ENCODE results near the gene GNB1L.

The GNB1L gene

DNA sequence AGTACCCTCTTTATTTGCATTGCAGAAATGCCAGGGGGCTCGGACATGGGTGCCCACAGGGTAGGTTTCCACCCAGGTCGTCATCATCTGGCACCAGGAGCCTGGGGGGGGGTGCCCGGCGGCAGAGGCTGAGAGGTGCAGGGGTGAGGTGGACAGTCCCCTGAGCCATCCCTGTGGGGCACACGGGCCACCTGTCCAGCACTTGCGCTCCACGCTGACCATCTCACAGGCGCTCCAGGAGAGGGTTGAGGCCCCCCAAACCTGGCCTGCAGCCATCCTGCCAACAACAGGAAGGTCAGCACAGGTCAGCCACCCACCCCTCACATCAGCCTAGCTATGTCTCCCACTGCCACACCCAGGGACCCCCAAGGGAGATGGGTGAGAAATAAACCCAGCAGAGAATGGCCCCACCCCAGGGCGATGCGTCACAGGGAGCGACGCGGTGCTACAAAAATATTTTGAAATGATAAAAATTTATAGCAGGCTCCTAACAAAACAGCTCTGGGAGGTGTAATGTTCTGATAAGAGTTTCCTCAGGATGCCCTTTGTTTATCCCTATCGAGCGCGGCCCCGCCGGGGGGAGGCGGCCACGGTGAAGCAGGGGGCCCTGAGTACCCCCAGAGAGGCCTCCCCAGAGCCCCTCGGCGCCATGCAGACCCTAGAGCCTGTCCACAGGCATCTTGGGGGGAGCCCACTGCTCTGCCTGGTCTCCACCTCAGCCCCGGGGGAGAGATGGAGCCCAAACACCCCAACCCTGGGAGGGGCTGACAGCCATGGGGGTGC lies 21.0 kb upstream of the GNB1L start:
- no peak overlapping the region for H3K9ac ChIP-seq (ENCODE audit: low read depth in 1 of 2, low read length in 2 of 2)
- no peak overlapping the region for H3K27ac ChIP-seq (ENCODE audit: low read depth, low read length)
- H3K9me3 ChIP-seq (ENCODE audit: control insufficient read depth in 1 of 2, low read length in 2 of 2), result no peaks in the 10 kb centered on the region
- H3K4me1 ChIP-seq (ENCODE audit: control insufficient read depth in 1 of 2, insufficient read depth in 2 of 2, low read length in 2 of 2), result peaks cover 9 to 21% of the 10 kb centered on the region in 2 donors
- H3K36me3 ChIP-seq (ENCODE audit: control insufficient read depth in 1 of 2, insufficient read depth in 2 of 2, low read length in 2 of 2), result peaks cover 0 to 3% of the 10 kb centered on the region in 2 donors
- H3K4me3 ChIP-seq (ENCODE audit: low read depth in 1 of 2, low read length in 2 of 2), result no peak overlapping the region
- H3K27me3 ChIP-seq (ENCODE audit: control insufficient read depth in 1 of 2, insufficient read depth in 2 of 2, low read length in 2 of 2), result no peaks in the 10 kb centered on the region

DNA sequence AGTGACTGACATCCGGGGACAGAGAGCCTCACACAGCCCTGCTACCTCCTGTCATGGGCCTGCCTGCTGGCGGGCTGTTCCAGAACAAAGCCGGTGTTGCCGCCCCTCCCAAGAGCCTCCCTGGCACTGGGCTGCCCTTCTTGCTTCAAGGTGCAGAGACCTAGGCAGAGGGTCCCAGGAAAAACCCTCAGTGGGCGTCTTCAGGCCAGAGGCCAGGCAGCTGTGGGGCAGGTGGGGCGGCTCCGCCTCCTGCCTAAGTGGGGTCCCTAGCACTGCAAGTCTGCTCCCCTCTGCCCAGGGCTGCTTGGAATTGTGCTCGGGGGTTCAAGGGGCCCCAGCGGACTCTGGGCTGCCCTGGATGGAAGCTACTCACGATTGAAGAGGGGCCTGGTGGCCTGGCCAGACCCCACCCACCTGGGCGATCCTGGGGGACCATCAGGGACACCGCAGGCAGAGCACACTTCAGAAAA lies 20.4 kb upstream of the GNB1L start:
- Histone ChIP-seq H3K27me3 (ENCODE audit: control insufficient read depth in 1 of 2, insufficient read depth in 2 of 2, low read length in 2 of 2) (no peaks in the 10 kb centered on the region), H3K27ac (ENCODE audit: low read depth, low read length) (no peak overlapping the region), H3K36me3 (ENCODE audit: control insufficient read depth in 1 of 2, insufficient read depth in 2 of 2, low read length in 2 of 2) (peaks cover 0 to 3% of the 10 kb centered on the region in 2 donors), H3K4me1 (ENCODE audit: control insufficient read depth in 1 of 2, insufficient read depth in 2 of 2, low read length in 2 of 2) (peaks cover 9 to 21% of the 10 kb centered on the region in 2 donors), H3K9ac (ENCODE audit: low read depth in 1 of 2, low read length in 2 of 2) (no peak overlapping the region), H3K9me3 (ENCODE audit: control insufficient read depth in 1 of 2, low read length in 2 of 2) (no peaks in the 10 kb centered on the region), H3K4me3 (ENCODE audit: low read depth in 1 of 2, low read length in 2 of 2) (no peak overlapping the region)

DNA sequence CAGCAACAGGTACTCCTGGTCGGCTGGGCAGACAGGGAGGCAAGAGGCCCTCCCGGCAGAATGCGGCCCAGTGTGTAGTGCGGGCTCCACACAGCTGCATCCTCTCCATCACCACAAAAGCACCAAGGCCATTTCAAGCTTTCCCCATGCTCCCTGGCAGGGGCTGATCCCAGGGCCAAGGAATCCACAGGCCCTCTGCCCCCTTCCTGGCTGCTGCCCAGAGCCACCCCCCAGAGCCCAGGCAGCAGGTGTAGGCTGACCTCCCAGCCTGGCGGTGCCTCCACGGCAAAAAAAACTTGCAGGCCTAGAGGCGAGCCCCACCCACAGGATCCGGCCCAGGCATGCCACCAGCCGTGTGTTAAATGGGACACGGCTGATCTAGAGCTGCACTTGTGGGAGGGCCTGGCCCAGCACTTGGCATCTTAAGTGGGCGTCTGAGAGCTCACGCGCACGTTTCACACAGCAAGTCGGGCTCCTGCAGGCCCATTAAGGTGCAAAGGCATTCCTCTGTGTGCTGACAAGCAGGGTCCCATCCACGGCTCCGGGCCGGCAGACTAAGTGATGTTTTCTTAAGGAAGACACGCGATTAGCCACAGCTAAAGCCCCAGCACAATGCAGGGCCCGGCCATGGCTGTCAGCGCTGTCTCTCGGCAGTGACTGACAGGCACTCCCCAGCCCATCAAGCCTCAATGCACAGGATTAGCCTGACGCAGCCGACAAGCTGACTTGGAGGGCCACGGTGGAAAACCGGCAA lies 19.8 kb upstream of the GNB1L start:
- H3K36me3 ChIP-seq (ENCODE audit: control insufficient read depth in 1 of 2, insufficient read depth in 2 of 2, low read length in 2 of 2), result peaks cover 0 to 3% of the 10 kb centered on the region in 2 donors
- H3K9ac ChIP-seq (ENCODE audit: low read depth in 1 of 2, low read length in 2 of 2), result no peak overlapping the region
- no peak overlapping the region for H3K27ac ChIP-seq (ENCODE audit: low read depth, low read length)
- no peaks in the 10 kb centered on the region for H3K9me3 ChIP-seq (ENCODE audit: control insufficient read depth in 1 of 2, low read length in 2 of 2)
- peaks cover 12 to 23% of the 10 kb centered on the region in 2 donors for H3K4me1 ChIP-seq (ENCODE audit: control insufficient read depth in 1 of 2, insufficient read depth in 2 of 2, low read length in 2 of 2)
- H3K27me3 ChIP-seq (ENCODE audit: control insufficient read depth in 1 of 2, insufficient read depth in 2 of 2, low read length in 2 of 2), result no peaks in the 10 kb centered on the region
- H3K4me3 ChIP-seq (ENCODE audit: low read depth in 1 of 2, low read length in 2 of 2), result no peak overlapping the region

DNA sequence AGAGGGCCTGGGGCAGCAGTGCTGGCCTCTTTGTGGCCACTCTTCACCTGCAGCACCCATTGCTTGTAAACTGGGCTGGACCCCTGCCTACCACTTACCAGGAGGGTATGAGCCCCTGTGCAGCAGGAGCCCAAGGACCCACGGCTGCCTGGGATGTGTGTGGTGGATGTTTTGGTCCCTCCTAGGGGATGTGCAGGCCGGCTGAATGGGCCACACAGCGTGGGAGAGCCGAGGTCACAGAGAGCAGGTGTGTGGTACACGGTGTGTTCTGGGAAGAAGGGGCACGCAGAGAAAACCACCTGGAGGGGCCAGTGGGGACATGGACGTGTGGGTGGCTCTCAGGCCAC lies 19.3 kb upstream of the GNB1L start:
- H3K9ac ChIP-seq (ENCODE audit: low read depth in 1 of 2, low read length in 2 of 2), result no peak overlapping the region
- peaks cover 15 to 27% of the 10 kb centered on the region in 2 donors for H3K4me1 ChIP-seq (ENCODE audit: control insufficient read depth in 1 of 2, insufficient read depth in 2 of 2, low read length in 2 of 2)
- H3K27ac ChIP-seq (ENCODE audit: low read depth, low read length), result no peak overlapping the region
- H3K27me3 ChIP-seq (ENCODE audit: control insufficient read depth in 1 of 2, insufficient read depth in 2 of 2, low read length in 2 of 2), result no peaks in the 10 kb centered on the region
- no peaks in the 10 kb centered on the region for H3K9me3 ChIP-seq (ENCODE audit: control insufficient read depth in 1 of 2, low read length in 2 of 2)
- peaks cover 0 to 3% of the 10 kb centered on the region in 2 donors for H3K36me3 ChIP-seq (ENCODE audit: control insufficient read depth in 1 of 2, insufficient read depth in 2 of 2, low read length in 2 of 2)
- H3K4me3 ChIP-seq (ENCODE audit: low read depth in 1 of 2, low read length in 2 of 2), result peak overlapping the region in 1 of 2 donors; percentile 15

DNA sequence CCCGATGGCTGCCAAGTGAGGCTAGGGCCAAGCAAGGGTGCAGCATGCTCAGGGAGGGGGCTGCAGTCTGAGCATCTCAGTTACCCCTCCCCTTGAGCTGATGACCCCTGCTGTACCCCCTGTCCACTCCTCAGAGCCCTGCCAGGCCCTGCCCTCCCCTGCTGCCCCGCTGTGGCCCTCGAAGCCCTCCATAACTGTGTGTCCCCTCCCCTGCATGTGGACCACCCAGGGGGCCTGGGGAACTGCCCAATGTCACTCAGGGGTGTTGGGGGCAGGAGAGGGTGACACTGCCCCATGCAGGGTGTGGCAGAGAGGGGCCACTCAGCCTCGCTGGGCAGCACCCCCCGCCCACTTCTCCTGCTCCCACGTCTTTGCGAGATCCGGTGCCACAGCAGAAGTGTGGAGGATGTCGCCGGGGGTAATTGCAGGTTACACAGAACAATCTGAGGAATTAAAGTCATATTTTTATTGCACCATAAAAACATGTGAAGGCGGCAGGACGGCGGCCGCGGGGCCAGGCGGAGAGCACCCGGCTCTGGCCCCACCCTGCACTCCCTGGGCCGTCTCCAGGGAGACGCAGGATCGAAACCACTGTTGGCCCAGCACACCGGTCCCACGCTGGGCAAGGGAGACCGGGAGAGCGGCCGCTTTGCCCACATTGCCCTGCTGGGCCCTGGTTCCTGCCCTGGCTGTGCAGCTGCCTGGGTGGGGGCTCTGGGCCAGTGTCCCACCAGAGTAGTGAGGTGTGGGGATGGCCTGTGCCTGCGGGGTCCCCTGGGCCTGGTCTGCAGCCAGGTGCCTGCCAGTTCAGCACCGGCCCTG lies 18.7 kb upstream of the GNB1L start:
- Histone ChIP-seq H3K4me1 (ENCODE audit: control insufficient read depth in 1 of 2, insufficient read depth in 2 of 2, low read length in 2 of 2) (peaks cover 19 to 27% of the 10 kb centered on the region in 2 donors), H3K9ac (ENCODE audit: low read depth in 1 of 2, low read length in 2 of 2) (peak overlapping the region in 1 of 2 donors; percentile 3), H3K9me3 (ENCODE audit: control insufficient read depth in 1 of 2, low read length in 2 of 2) (no peaks in the 10 kb centered on the region), H3K4me3 (ENCODE audit: low read depth in 1 of 2, low read length in 2 of 2) (peak overlapping the region in 1 of 2 donors; percentile 15), H3K36me3 (ENCODE audit: control insufficient read depth in 1 of 2, insufficient read depth in 2 of 2, low read length in 2 of 2) (peaks cover 0 to 2% of the 10 kb centered on the region in 2 donors), H3K27ac (ENCODE audit: low read depth, low read length) (no peak overlapping the region), H3K27me3 (ENCODE audit: control insufficient read depth in 1 of 2, insufficient read depth in 2 of 2, low read length in 2 of 2) (no peaks in the 10 kb centered on the region)

DNA sequence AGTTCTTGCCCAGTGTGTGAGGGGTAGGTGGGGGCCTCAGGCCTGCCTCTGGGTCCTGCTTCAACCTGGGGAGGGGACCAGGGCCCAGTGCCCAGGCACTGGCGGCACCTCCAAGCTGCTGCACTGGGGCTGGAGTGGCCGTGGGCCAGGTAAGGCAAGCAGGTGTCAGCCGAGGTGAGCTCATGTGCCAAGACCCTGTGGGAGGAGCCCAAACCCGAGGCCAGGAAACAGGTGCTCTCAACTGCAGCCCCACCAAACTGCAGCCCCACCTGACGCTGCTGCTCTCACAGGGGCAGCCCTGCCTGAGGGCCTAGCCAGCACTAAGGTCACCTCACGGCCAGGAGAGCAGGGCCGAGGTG lies 18.1 kb upstream of the GNB1L start:
- Histone ChIP-seq H3K27me3 (ENCODE audit: control insufficient read depth in 1 of 2, insufficient read depth in 2 of 2, low read length in 2 of 2) (no peaks in the 10 kb centered on the region), H3K27ac (ENCODE audit: low read depth, low read length) (no peak overlapping the region), H3K9ac (ENCODE audit: low read depth in 1 of 2, low read length in 2 of 2) (peak overlapping the region in 1 of 2 donors; percentile 3), H3K4me1 (ENCODE audit: control insufficient read depth in 1 of 2, insufficient read depth in 2 of 2, low read length in 2 of 2) (peaks cover 19 to 27% of the 10 kb centered on the region in 2 donors), H3K4me3 (ENCODE audit: low read depth in 1 of 2, low read length in 2 of 2) (no peak overlapping the region), H3K36me3 (ENCODE audit: control insufficient read depth in 1 of 2, insufficient read depth in 2 of 2, low read length in 2 of 2) (no peaks in the 10 kb centered on the region), H3K9me3 (ENCODE audit: control insufficient read depth in 1 of 2, low read length in 2 of 2) (no peaks in the 10 kb centered on the region)

DNA sequence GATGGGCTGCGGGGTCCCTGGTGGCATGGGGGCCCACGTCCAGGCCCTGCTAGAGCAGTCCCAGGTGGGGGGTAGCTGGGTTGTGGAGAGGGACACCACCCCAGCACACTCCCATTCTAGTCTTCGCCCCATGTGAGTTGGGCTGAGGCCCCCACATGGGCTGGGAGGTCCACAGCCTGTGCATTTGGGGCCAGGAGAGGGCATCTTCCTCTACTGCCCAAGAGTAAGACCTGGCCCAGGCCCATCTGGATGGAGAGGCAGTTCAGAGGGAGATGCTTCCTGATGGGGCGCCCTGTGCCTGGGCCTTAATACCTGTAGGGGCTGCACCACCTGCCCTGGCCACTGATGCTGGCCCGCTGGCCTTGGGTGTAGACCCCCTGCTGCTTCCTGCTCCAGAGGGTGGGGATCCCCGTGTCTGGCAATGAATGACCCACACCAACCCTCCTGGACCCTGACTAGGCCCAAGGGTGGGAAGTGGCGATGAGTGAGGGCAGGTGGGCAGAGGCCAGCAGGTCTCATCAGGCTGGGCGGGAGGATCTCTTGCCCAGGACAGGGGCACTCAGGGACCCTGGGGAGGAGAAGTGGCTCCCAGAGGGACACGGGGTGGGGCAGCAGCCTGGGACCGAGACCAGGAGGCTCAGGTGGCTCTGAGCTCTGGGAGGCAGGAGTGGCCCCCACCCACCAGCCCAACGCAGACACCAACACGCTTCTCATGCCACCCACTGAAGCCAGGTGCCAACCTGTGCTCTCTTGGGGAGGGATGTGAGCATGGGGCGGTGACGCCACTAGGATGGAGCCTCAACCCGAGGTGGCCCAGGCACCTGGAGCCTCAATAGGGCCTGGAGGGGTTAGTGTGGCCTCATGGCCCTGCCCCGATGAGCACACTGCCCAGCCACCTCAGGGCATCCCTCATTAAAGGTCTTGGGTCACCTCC lies 17.4 kb upstream of the GNB1L start:
- Histone ChIP-seq H3K4me1 (ENCODE audit: control insufficient read depth in 1 of 2, insufficient read depth in 2 of 2, low read length in 2 of 2) (peaks cover 19 to 27% of the 10 kb centered on the region in 2 donors), H3K9me3 (ENCODE audit: control insufficient read depth in 1 of 2, low read length in 2 of 2) (no peaks in the 10 kb centered on the region), H3K27me3 (ENCODE audit: control insufficient read depth in 1 of 2, insufficient read depth in 2 of 2, low read length in 2 of 2) (no peaks in the 10 kb centered on the region), H3K27ac (ENCODE audit: low read depth, low read length) (no peak overlapping the region), H3K36me3 (ENCODE audit: control insufficient read depth in 1 of 2, insufficient read depth in 2 of 2, low read length in 2 of 2) (no peaks in the 10 kb centered on the region), H3K4me3 (ENCODE audit: low read depth in 1 of 2, low read length in 2 of 2) (no peak overlapping the region), H3K9ac (ENCODE audit: low read depth in 1 of 2, low read length in 2 of 2) (no peak overlapping the region)

DNA sequence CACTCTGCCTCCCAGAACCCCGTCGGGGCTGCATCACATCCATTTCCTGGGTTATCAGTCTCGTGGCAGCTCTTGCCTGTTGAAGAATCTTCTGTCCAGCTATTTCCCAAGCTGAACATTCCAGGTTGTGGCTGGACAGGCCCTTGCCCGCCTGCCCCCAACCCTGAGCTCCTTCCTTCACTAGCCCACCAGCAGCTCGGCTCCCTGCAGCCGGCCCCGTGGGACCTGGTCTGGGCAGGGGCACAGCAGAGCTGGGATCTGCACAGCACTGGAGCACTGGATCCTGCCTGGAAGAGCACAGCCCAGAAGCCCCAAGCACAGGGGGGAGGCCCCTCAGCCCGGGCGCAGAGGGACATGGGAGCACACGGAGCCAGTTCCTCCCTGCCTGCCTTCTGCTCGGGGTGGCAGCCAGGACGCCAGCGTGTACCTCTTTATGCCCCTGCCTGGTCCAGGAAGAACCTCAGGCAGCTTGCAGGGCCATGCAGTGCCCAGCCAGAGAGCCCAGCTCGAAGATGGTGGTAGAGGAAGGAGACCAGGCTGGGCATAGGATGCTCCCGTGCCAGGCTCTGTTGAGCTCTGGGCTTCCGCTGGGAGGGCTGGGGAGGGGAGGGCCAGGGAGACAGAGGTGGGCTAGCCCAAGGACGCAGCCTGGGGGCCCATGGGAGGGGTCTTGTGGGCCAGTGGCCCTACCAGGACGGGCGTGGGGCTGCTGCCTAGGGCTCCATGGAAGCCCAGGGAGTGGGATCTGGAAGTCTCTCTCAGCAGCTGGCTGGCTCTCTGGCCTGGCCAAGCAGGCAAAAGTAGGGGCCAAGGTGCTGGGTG lies 16.6 kb upstream of the GNB1L start:
- Histone ChIP-seq H3K9me3 (ENCODE audit: control insufficient read depth in 1 of 2, low read length in 2 of 2) (no peaks in the 10 kb centered on the region), H3K4me3 (ENCODE audit: low read depth in 1 of 2, low read length in 2 of 2) (no peak overlapping the region), H3K4me1 (ENCODE audit: control insufficient read depth in 1 of 2, insufficient read depth in 2 of 2, low read length in 2 of 2) (peaks cover 19 to 27% of the 10 kb centered on the region in 2 donors), H3K36me3 (ENCODE audit: control insufficient read depth in 1 of 2, insufficient read depth in 2 of 2, low read length in 2 of 2) (no peaks in the 10 kb centered on the region), H3K27ac (ENCODE audit: low read depth, low read length) (no peak overlapping the region), H3K27me3 (ENCODE audit: control insufficient read depth in 1 of 2, insufficient read depth in 2 of 2, low read length in 2 of 2) (no peaks in the 10 kb centered on the region), H3K9ac (ENCODE audit: low read depth in 1 of 2, low read length in 2 of 2) (no peak overlapping the region)
